ENCODE results near the gene KRTAP10-12. TPM values are rescaled to one million over a fixed set of nuclear protein-coding genes. Genes with fewer than 3 reads are reported as not detected.
"Not testable (repeated sequence)": the region's sequence is repeated elsewhere in the genome, so short reads cannot be mapped to it uniquely, and the experiment has no call there.

Gene KRTAP10-12
- total and polyA plus RNA-seq, 2 experiments from 2014 or later, result not detected

DNA sequence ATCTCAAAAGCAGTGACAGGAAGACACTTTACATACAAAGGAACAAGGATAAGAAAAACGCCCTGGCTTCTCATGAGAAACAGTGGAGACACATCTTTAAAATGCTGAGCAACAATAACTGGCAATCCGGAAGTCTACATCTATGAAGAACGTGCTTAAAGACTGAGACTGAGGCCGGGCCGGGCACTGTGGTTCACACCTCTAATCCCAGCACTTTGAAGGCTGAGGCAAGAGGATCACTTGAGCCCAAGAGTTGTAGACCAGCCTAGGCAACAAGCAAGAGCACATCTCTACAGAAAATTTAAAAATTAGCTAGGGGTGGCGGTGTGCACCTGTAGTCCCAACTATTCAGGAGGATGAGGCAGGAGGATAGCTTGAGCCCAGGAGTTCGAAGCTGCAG, 12.9 kb upstream of the KRTAP10-12 start:
- Histone ChIP-seq H3K9me2 (replicated peaks; ENCODE audit: insufficient read depth) (no peaks in the 10 kb centered on the region), H2AFZ (no peak overlapping the region), H3K27me3 (peaks cover 13% of the 10 kb centered on the region), H3K4me2 (no peak overlapping the region), H3K4me1 (ENCODE audit: insufficient read depth) (no peaks in the 10 kb centered on the region), H3K27ac (no peak overlapping the region), H3K36me3 (replicated peaks; ENCODE audit: insufficient read depth, low read depth) (no peaks in the 10 kb centered on the region), H3K9me3 (ENCODE audit: low read depth) (no peaks in the 10 kb centered on the region), H3K4me3 (no peak overlapping the region), H3K79me2 (no peaks in the 10 kb centered on the region), H4K20me1 (ENCODE audit: insufficient read depth, poor library complexity, severe bottlenecking) (no peaks in the 10 kb centered on the region)
- TF ChIP-seq, protein P1, sequence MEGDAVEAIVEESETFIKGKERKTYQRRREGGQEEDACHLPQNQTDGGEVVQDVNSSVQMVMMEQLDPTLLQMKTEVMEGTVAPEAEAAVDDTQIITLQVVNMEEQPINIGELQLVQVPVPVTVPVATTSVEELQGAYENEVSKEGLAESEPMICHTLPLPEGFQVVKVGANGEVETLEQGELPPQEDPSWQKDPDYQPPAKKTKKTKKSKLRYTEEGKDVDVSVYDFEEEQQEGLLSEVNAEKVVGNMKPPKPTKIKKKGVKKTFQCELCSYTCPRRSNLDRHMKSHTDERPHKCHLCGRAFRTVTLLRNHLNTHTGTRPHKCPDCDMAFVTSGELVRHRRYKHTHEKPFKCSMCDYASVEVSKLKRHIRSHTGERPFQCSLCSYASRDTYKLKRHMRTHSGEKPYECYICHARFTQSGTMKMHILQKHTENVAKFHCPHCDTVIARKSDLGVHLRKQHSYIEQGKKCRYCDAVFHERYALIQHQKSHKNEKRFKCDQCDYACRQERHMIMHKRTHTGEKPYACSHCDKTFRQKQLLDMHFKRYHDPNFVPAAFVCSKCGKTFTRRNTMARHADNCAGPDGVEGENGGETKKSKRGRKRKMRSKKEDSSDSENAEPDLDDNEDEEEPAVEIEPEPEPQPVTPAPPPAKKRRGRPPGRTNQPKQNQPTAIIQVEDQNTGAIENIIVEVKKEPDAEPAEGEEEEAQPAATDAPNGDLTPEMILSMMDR (IDR thresholded peaks at IDR 0.05; ENCODE audit: poor library complexity), result no peak
- TF ChIP-seq EZH2phosphoT487 (IDR thresholded peaks at IDR 0.05; ENCODE audit: low read depth, severe bottlenecking, unreplicated experiment), result no peak
- TF ChIP-seq EZH2 (IDR thresholded peaks at IDR 0.05; ENCODE audit: borderline replicate concordance), result no peak
- 80% methylated on average over 7 of the region's 7 CpGs for WGBS (ENCODE audit: low lambda C conversion rate, missing lambda C conversion rate)
- no peak for DNase-seq (ENCODE audit: low spot score)

- TF ChIP-seq EZH2 (IDR thresholded peaks at IDR 0.05; ENCODE audit: borderline replicate concordance) (no peak), EZH2phosphoT487 (IDR thresholded peaks at IDR 0.05; ENCODE audit: low read depth, severe bottlenecking, unreplicated experiment) (no peak)
- TF ChIP-seq, protein P1 (IDR thresholded peaks at IDR 0.05; ENCODE audit: poor library complexity), result no peak
- Histone ChIP-seq H3K79me2 (no peaks in the 10 kb centered on the region), H3K4me2 (no peak overlapping the region), H3K4me3 (no peak overlapping the region), H3K36me3 (replicated peaks; ENCODE audit: insufficient read depth, low read depth) (no peaks in the 10 kb centered on the region), H3K27ac (no peak overlapping the region), H3K9me3 (ENCODE audit: low read depth) (no peaks in the 10 kb centered on the region), H3K27me3 (peaks cover 13% of the 10 kb centered on the region), H3K9me2 (replicated peaks; ENCODE audit: insufficient read depth) (no peaks in the 10 kb centered on the region), H2AFZ (no peak overlapping the region), H4K20me1 (ENCODE audit: insufficient read depth, poor library complexity, severe bottlenecking) (no peaks in the 10 kb centered on the region), H3K4me1 (ENCODE audit: insufficient read depth) (no peaks in the 10 kb centered on the region)
- no peak for DNase-seq (ENCODE audit: low spot score)
- 88% methylated on average over 6 of the region's 6 CpGs for WGBS (ENCODE audit: low lambda C conversion rate, missing lambda C conversion rate)
Observed at GRCh38 chr21:44684483-44684882, 12.5 kb upstream of the KRTAP10-12 start.

DNA sequence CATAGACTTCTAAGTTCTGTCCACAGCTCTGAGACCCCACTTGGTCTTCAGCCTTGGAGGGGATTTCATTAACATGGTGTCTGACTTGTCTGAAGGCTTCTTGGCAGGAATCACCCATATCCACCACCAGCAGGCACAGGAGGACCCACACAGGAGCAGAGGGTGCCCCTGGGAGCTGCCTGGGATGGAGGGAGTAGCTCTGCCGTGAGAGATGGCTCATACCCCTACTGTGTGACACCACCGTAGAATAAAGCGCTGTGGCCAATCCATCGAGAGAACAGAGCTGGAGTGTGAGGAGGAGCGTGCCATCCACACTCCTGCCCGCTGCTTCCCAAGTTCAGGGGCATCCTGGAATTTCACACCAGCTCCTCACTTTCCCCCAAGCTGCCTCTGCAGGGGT, 11.9 kb upstream of the KRTAP10-12 start:
- H3K79me2 ChIP-seq; H2AFZ ChIP-seq; H3K4me1 ChIP-seq (ENCODE audit: insufficient read depth); H3K27ac ChIP-seq; DNase-seq (ENCODE audit: low spot score); H3K36me3 ChIP-seq (replicated peaks; ENCODE audit: insufficient read depth, low read depth); H3K4me3 ChIP-seq; H4K20me1 ChIP-seq (ENCODE audit: insufficient read depth, poor library complexity, severe bottlenecking); H3K9me2 ChIP-seq (replicated peaks; ENCODE audit: insufficient read depth); H3K4me2 ChIP-seq; H3K9me3 ChIP-seq (ENCODE audit: low read depth): not testable (repeated sequence)
- peaks cover 15% of the 10 kb centered on the region for H3K27me3 ChIP-seq
- WGBS (ENCODE audit: low lambda C conversion rate, missing lambda C conversion rate), result 87% methylated on average over 6 of the region's 6 CpGs

DNA sequence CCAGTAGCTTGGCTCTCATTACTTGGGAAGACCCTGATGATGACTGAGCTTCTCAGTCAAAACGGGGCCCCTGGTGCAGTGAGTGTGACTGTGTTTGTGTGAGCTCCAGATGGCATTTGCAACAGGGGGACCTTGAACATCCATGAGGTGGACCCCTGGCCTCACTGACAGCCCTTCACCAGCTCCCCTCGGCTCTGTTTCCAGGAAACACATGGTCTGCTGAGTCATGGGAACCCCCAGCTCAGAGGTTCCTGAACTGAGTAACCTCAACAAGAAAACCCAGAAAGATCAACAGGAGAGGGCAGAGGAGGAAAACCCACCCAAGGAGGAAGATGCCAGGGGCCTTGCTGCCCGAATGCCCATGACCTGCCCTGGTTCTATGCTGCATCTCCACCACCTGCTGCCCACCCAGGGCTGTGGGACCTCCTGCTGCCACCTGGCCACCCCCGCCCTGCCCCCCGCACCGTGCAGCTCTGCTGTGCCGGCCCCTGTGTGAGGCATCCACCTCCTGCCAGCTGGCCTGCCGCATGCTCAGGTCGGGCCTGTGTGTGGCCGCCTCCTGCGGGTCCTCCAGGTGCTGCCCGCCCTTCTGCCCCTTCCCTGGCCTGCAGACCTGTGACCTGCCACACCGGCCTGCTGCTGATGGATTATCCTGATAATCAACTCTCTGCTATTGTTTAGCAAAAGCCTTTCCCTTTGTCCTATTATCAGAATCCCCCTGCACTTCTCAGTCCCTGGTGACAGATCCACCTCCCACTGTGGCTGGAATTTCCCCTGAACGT, 10.8 kb upstream of the KRTAP10-12 start:
- no peaks in the 10 kb centered on the region for H3K79me2 ChIP-seq
- no peaks in the 10 kb centered on the region for H3K4me1 ChIP-seq (ENCODE audit: insufficient read depth)
- H3K36me3 ChIP-seq (replicated peaks; ENCODE audit: insufficient read depth, low read depth), result no peaks in the 10 kb centered on the region
- 54% methylated on average over 13 of the region's 14 CpGs for WGBS (ENCODE audit: low lambda C conversion rate, missing lambda C conversion rate)
- H3K4me3 ChIP-seq, result no peak overlapping the region
- H3K27me3 ChIP-seq, result peaks cover 21% of the 10 kb centered on the region
- H3K9me2 ChIP-seq (replicated peaks; ENCODE audit: insufficient read depth), result no peaks in the 10 kb centered on the region
- TF ChIP-seq EZH2phosphoT487 (IDR thresholded peaks at IDR 0.05; ENCODE audit: low read depth, severe bottlenecking, unreplicated experiment), result no peak
- H4K20me1 ChIP-seq (ENCODE audit: insufficient read depth, poor library complexity, severe bottlenecking), result no peaks in the 10 kb centered on the region
- H3K27ac ChIP-seq, result no peak overlapping the region
- no peak for DNase-seq (ENCODE audit: low spot score)
- no peak overlapping the region for H3K4me2 ChIP-seq
- H3K9me3 ChIP-seq (ENCODE audit: low read depth), result no peaks in the 10 kb centered on the region
- no peak overlapping the region for H2AFZ ChIP-seq
